Esophagus (tissue), 2 donors: Measurements from ENCODE around the gene CAMK2A. TPM values are rescaled to one million over a fixed set of nuclear protein-coding genes. Genes with fewer than 3 reads are reported as not detected.

Experiments
- H3K27ac ChIP-seq, 2 donors: one replicate each; pipeline ENCODE4 v1.5.1; 2013; ENCODE audit warnings: low read depth in 2 of 2, mild to moderate bottlenecking in 2 of 2, inconsistent platforms in 1 of 2, low read length in 1 of 2, moderate library complexity in 1 of 2
- H3K27me3 ChIP-seq, 2 donors: one replicate each; pipeline ENCODE4 v1.6.1; 2013; ENCODE audit warnings: low read length in 2 of 2, control low read depth in 1 of 2, mild to moderate bottlenecking in 1 of 2; ENCODE audit not compliant: insufficient read depth in 2 of 2, control insufficient read depth in 1 of 2
- H3K36me3 ChIP-seq, 2 donors: one replicate each; pipeline ENCODE4 v1.6.1; 2013; ENCODE audit warnings: low read length in 1 of 2; ENCODE audit not compliant: control insufficient read depth in 2 of 2, insufficient read depth in 2 of 2
- H3K4me1 ChIP-seq, 2 donors: one replicate each; pipeline ENCODE4 v1.6.1; 2013; ENCODE audit warnings: low read length in 1 of 2; ENCODE audit not compliant: control insufficient read depth in 2 of 2, insufficient read depth in 2 of 2
- H3K4me3 ChIP-seq, 2 donors: one replicate each; pipeline ENCODE4 v1.5.1; 2013; ENCODE audit warnings: low read length in 2 of 2, mild to moderate bottlenecking in 2 of 2, low read depth in 1 of 2, moderate library complexity in 1 of 2
- H3K9me3 ChIP-seq, 2 donors: one replicate each; pipeline ENCODE4 v1.6.1; 2013; ENCODE audit warnings: mild to moderate bottlenecking in 2 of 2, low read depth in 1 of 2, low read length in 1 of 2, moderate library complexity in 1 of 2; ENCODE audit not compliant: control insufficient read depth in 2 of 2, insufficient read depth in 1 of 2
- WGBS, 2 donors: extraction: QIAGEN DNeasy Blood & Tissue Kit; methylation state at CpG; one replicate each; pipeline ENCODE4 v1.1.7; 2013; 5-methylcytosine and 5-hydroxymethylcytosine counted together
- polyA plus RNA-seq, 2 donors: library from polyadenylated mRNA; stranded (reverse); fragments of 200-250 nt; gene quantifications; one replicate each; pipeline ENCODE4 v1.2.3, GENCODE V29; 2013
- donor health status: healthy with polysubstance abuse.
- donor health status: Bipolar disorder and iron deficiency.

The CAMK2A gene
- polyA plus RNA-seq, 2 donors = 0.11 to 0.24 TPM

DNA sequence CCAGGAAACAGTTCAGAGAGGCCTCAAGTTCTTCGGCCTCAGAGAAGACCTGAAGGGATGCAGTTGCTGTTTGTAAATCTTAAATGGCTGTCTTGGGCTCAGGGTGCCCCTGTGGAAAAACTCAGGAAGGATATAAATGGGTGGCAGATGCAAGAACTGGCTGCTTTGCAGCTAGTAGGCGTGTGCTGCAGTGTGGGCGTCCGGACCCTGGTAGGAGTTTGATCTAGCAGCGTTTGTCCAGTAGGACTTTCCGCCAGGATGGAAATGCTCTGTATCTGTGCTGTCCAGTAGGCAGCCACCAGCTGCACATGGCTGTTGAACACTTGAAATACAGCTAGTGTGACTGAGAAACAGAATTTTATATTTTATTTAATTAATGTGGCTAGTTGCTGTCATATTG lies 115.3 kb downstream of the CAMK2A start:
- Histone ChIP-seq H3K27ac (no peak overlapping the region), H3K36me3 (no peaks in the 10 kb centered on the region), H3K9me3 (no peaks in the 10 kb centered on the region), H3K27me3 (no peaks in the 10 kb centered on the region), H3K4me1 (no peaks in the 10 kb centered on the region), H3K4me3 (no peak overlapping the region)
- 85 to 89% methylated on average over 6 of the region's 6 CpGs for WGBS, 2 donors

DNA sequence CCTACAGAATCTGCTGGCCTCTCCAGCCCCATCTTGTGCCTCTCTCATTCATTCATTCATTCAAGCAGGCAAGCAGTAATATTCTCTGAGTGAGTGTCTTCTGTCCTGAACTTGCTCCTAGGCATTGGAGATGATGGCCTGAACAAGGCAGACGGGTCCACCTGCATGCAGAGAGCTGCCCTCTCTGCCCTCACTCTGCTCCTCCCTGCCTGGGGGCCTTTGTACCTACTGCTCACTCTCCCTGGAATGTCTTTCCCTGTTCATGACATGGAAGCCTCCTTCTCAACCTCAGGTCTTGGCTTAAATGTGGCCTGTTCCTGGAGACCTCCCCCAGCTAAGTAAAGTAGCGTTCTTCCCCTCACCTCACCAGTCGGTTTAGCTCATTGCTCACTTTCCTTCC lies 116.4 kb downstream of the CAMK2A start:
- Histone ChIP-seq H3K36me3 (no peaks in the 10 kb centered on the region), H3K9me3 (no peaks in the 10 kb centered on the region), H3K27ac (no peak overlapping the region), H3K4me1 (no peaks in the 10 kb centered on the region), H3K27me3 (no peaks in the 10 kb centered on the region), H3K4me3 (no peak overlapping the region)
- 80 to 85% methylated on average over 3 of the region's 3 CpGs for WGBS, 2 donors

DNA sequence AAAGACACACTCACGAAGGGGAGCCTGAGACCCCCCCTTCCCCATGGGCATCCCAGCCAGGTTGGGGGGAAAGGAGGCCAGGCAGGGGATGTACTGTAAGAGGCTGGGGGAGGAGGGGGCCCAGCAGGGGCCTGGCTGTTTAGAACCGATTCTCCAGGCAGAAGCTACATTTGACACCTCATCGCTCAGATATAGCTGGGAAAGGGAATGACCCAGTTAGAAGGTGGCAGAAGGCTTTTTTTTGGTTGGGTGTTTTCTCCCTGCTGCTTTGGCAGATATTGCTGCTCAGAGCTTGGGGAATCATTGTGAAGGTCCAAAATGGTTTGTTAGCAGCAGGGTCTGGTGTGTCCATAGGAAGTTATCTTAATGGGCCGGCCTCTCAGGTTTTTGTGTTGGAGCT lies 117.0 kb downstream of the CAMK2A start:
- 92 to 95% methylated on average over 4 of the region's 4 CpGs for WGBS, 2 donors
- no peak overlapping the region for H3K27ac ChIP-seq
- no peak overlapping the region for H3K4me3 ChIP-seq
- no peaks in the 10 kb centered on the region for H3K9me3 ChIP-seq
- no peaks in the 10 kb centered on the region for H3K27me3 ChIP-seq
- no peaks in the 10 kb centered on the region for H3K36me3 ChIP-seq
- H3K4me1 ChIP-seq = no peaks in the 10 kb centered on the region

DNA sequence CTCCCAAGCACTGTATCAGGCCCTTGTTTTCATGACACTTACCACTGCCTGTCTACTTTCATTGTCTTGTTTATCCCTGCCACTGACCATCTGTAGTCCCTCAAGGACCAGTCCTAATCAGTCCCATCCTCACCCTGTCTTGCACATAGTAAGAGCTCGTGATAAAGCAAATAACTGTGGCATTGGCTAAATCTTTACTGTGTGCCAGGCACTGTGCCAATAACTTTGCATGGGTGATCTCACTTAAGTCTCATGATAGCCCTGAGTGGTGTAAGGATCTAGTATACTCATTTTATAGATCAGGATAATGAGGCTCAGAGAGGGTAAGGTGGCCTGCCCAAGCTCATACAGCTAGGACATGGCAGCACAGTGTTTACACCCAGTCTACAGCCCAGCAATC lies 117.4 kb downstream of the CAMK2A start:
- no peaks in the 10 kb centered on the region for H3K36me3 ChIP-seq
- H3K27ac ChIP-seq = no peak overlapping the region
- no peaks in the 10 kb centered on the region for H3K27me3 ChIP-seq
- H3K4me1 ChIP-seq = no peaks in the 10 kb centered on the region
- WGBS, 2 donors = 54 to 71% methylated on average over 1 of the region's 1 CpG
- no peaks in the 10 kb centered on the region for H3K9me3 ChIP-seq
- H3K4me3 ChIP-seq = no peak overlapping the region

Other genes with a start within 250 kb of the CAMK2A start
- gene CSF1R, start 203.2 kb downstream of the CAMK2A start, polyA plus RNA-seq = 1 to 10 TPM; 2.0 to 4.9 TPM
- 1 to 10 TPM; 7.9 to 9.6 TPM for gene PDGFRB, start 133.9 kb downstream of the CAMK2A start, polyA plus RNA-seq
- gene CDX1, start 123.0 kb downstream of the CAMK2A start, polyA plus RNA-seq = under 1 TPM in 1 of 2 donors, not detected in 1; 0.08 TPM
- gene SLC6A7, start 99.7 kb downstream of the CAMK2A start, polyA plus RNA-seq = not detected
- 1 to 10 TPM in 1 of 2 donors, under 1 TPM in 1; 0.77 to 1.6 TPM for gene ARSI, start 13.1 kb upstream of the CAMK2A start, polyA plus RNA-seq
- gene TCOF1, start 67.9 kb upstream of the CAMK2A start, polyA plus RNA-seq = 10 to 100 TPM; 13.0 to 13.5 TPM
- gene CD74, start 123.1 kb upstream of the CAMK2A start, polyA plus RNA-seq = 100 to 1,000 TPM; 111 to 256 TPM
- gene RPS14, start 160.0 kb upstream of the CAMK2A start, polyA plus RNA-seq = 1,000 to 10,000 TPM; 2,283 to 4,187 TPM
- 10 to 100 TPM; 29.9 to 37.3 TPM for gene NDST1, start 218.4 kb upstream of the CAMK2A start, polyA plus RNA-seq